Ishikawa (cell line): ENCODE measurements around the gene DSTYK.

Source experiments
- CEBPB ChIP-seq: IDR thresholded peaks from 2 replicates; pipeline ENCODE4 v1.6.1; 2012
- CREB1 ChIP-seq: IDR thresholded peaks from 2 replicates; pipeline ENCODE4 v1.6.1; 2012; ENCODE audit warnings: low read depth
- EGR1 ChIP-seq: IDR thresholded peaks from 2 replicates; pipeline ENCODE4 v1.6.1; 2012
- EP300 ChIP-seq: IDR thresholded peaks from 2 replicates; pipeline ENCODE4 v1.6.1; 2012; ENCODE audit warnings: borderline replicate concordance
- FOXM1 ChIP-seq: IDR thresholded peaks from 2 replicates; pipeline ENCODE4 v1.6.1; 2012; ENCODE audit warnings: low read depth, borderline replicate concordance
- NFIC ChIP-seq: IDR thresholded peaks from 2 replicates; pipeline ENCODE4 v1.6.1; 2012
- RAD21 ChIP-seq: IDR thresholded peaks from 2 replicates; pipeline ENCODE4 v1.6.1; 2012; ENCODE audit warnings: low read depth
- TAF1 ChIP-seq: IDR thresholded peaks from 2 replicates; pipeline ENCODE4 v1.6.1; 2012; ENCODE audit warnings: low read depth, mild to moderate bottlenecking
- TCF12 ChIP-seq: IDR thresholded peaks from 2 replicates; pipeline ENCODE4 v1.6.1; 2012; ENCODE audit warnings: low read depth
- TEAD4 ChIP-seq: IDR thresholded peaks from 2 replicates; pipeline ENCODE4 v1.6.1; 2012
- USF1 ChIP-seq: IDR thresholded peaks from 2 replicates; pipeline ENCODE4 v1.6.1; 2012
- YY1 ChIP-seq: IDR thresholded peaks from 2 replicates; pipeline ENCODE4 v1.6.1; 2012; ENCODE audit warnings: low read depth
- ZBTB7A ChIP-seq: IDR thresholded peaks from 2 replicates; pipeline ENCODE4 v1.6.1; 2012; ENCODE audit warnings: low read depth
- TF ChIP-seq, protein P1 (sequence below): IDR thresholded peaks from 2 replicates; pipeline ENCODE4 v1.6.1; 2012; ENCODE audit warnings: low read depth, mild to moderate bottlenecking
- TF ChIP-seq, protein P2 (sequence below): IDR thresholded peaks from 2 replicates; pipeline ENCODE4 v1.6.1; 2012

Gene DSTYK

GRCh38 chr1:205204552-205204951 lies 7.0 kb downstream of the DSTYK start:
- TF ChIP-seq NFIC = no peak
- TF ChIP-seq, protein P1, sequence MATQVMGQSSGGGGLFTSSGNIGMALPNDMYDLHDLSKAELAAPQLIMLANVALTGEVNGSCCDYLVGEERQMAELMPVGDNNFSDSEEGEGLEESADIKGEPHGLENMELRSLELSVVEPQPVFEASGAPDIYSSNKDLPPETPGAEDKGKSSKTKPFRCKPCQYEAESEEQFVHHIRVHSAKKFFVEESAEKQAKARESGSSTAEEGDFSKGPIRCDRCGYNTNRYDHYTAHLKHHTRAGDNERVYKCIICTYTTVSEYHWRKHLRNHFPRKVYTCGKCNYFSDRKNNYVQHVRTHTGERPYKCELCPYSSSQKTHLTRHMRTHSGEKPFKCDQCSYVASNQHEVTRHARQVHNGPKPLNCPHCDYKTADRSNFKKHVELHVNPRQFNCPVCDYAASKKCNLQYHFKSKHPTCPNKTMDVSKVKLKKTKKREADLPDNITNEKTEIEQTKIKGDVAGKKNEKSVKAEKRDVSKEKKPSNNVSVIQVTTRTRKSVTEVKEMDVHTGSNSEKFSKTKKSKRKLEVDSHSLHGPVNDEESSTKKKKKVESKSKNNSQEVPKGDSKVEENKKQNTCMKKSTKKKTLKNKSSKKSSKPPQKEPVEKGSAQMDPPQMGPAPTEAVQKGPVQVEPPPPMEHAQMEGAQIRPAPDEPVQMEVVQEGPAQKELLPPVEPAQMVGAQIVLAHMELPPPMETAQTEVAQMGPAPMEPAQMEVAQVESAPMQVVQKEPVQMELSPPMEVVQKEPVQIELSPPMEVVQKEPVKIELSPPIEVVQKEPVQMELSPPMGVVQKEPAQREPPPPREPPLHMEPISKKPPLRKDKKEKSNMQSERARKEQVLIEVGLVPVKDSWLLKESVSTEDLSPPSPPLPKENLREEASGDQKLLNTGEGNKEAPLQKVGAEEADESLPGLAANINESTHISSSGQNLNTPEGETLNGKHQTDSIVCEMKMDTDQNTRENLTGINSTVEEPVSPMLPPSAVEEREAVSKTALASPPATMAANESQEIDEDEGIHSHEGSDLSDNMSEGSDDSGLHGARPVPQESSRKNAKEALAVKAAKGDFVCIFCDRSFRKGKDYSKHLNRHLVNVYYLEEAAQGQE = no peak
- TF ChIP-seq, protein P2, sequence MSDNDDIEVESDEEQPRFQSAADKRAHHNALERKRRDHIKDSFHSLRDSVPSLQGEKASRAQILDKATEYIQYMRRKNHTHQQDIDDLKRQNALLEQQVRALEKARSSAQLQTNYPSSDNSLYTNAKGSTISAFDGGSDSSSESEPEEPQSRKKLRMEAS = no peak
- no peak for TF ChIP-seq FOXM1
- TF ChIP-seq EP300 = no peak
- TF ChIP-seq RAD21 = no peak

DNA sequence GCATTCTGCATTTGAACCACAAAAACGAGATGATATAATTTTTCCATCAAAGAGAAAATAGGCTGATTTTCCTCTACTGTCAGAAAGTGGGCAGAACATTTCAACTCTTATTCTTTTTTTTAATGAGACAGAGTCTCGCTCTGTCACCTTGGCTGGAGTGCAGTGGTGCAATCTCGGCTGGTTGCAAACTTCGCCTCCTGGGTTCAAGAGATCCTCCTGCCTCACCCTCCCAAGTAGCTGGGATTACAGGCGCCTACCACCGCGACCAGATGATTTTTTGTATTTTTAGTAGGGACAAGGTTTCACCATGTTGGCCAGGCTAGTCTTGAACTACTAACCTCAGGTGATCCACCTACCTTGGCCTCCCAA lies 11.6 kb downstream of the DSTYK start:
- no peak for TF ChIP-seq ZBTB7A
- TF ChIP-seq EGR1 = no peak
- TF ChIP-seq, protein P2 = no peak
- TF ChIP-seq EP300 = no peak
- TF ChIP-seq FOXM1 = no peak
- TF ChIP-seq TCF12 = no peak
- no peak for TF ChIP-seq TEAD4

GRCh38 chr1:205199090-205199930 lies 12.2 kb downstream of the DSTYK start:
- TF ChIP-seq NFIC (no peak), CREB1 (no peak), RAD21 (no peak)

GRCh38 chr1:205192287-205192686 lies 19.2 kb downstream of the DSTYK start:
- TF ChIP-seq TAF1 = no peak
- TF ChIP-seq ZBTB7A = no peak

- TF ChIP-seq, protein P1 = no peak
- TF ChIP-seq CREB1 (no peak), EGR1 (no peak), ZBTB7A (no peak), EP300 (no peak), YY1 (no peak)
Measured at GRCh38 chr1:205191622-205192021, 19.9 kb downstream of the DSTYK start.

GRCh38 chr1:205190845-205191577 lies 20.5 kb downstream of the DSTYK start:
- TF ChIP-seq EGR1 (no peak), RAD21 (no peak), TCF12 (no peak), FOXM1 (no peak), TAF1 (no peak), NFIC (no peak), TEAD4 (no peak), EP300 (no peak), CEBPB (no peak), USF1 (no peak)
- TF ChIP-seq, protein P2 = no peak
- TF ChIP-seq, protein P1 = no peak
